Activated gamma-delta T cell treated with Interleukin-2 at 50 U/mL for 16 hours (primary cell): ENCODE results near the gene SLC22A2.
"Not testable (repeated sequence)": the region's sequence is repeated elsewhere in the genome, so short reads cannot be mapped to it uniquely, and the experiment has no call there.

ENCODE experiments used
- DNase-seq: peaks from one replicate; pipeline ENCODE4 v3.0.0-alpha.2; 2020

The SLC22A2 gene

GRCh38 chr6:160240691-160241084, 17.9 kb downstream of the SLC22A2 start:
- DNase-seq: no peak

GRCh38 chr6:160239929-160240690, 18.5 kb downstream of the SLC22A2 start:
- no peak for DNase-seq

- no peak for DNase-seq
Measured at GRCh38 chr6:160238761-160239751, 19.6 kb downstream of the SLC22A2 start.

- DNase-seq: no peak
Measured at GRCh38 chr6:160238278-160238711, 20.3 kb downstream of the SLC22A2 start.

GRCh38 chr6:160237597-160238275, 20.9 kb downstream of the SLC22A2 start:
- DNase-seq: not testable (repeated sequence)

GRCh38 chr6:160236235-160236872, 22.3 kb downstream of the SLC22A2 start:
- not testable (repeated sequence) for DNase-seq

GRCh38 chr6:160233950-160234640, 24.5 kb downstream of the SLC22A2 start:
- not testable (repeated sequence) for DNase-seq

GRCh38 chr6:160227769-160228161, 30.9 kb downstream of the SLC22A2 start:
- no peak for DNase-seq

- no peak for DNase-seq
Measured at GRCh38 chr6:160227038-160227768, 31.4 kb downstream of the SLC22A2 start.

GRCh38 chr6:160226118-160226591, 32.5 kb downstream of the SLC22A2 start:
- DNase-seq: no peak

- no peak for DNase-seq
Measured at GRCh38 chr6:160224639-160225237, 33.9 kb downstream of the SLC22A2 start.

GRCh38 chr6:160222491-160222890, 36.1 kb downstream of the SLC22A2 start:
- no peak for DNase-seq

GRCh38 chr6:160221918-160222317, 36.7 kb downstream of the SLC22A2 start:
- no peak for DNase-seq

- no peak for DNase-seq
Measured at GRCh38 chr6:160221423-160221822, 37.2 kb downstream of the SLC22A2 start.

GRCh38 chr6:160218810-160219209, 39.8 kb downstream of the SLC22A2 start:
- DNase-seq: no peak

GRCh38 chr6:160217863-160218262, 40.8 kb downstream of the SLC22A2 start:
- no peak for DNase-seq

- DNase-seq: no peak
Measured at GRCh38 chr6:160217073-160217472, 41.5 kb downstream of the SLC22A2 start.

GRCh38 chr6:160215232-160215631, 43.4 kb downstream of the SLC22A2 start:
- DNase-seq: no peak

GRCh38 chr6:160207618-160208017, 51.0 kb downstream of the SLC22A2 start:
- no peak for DNase-seq

- DNase-seq: no peak
Measured at GRCh38 chr6:160204710-160205109, 53.9 kb downstream of the SLC22A2 start.

- DNase-seq: no peak
Measured at GRCh38 chr6:160203953-160204352, 54.7 kb downstream of the SLC22A2 start.
